Testis (tissue), 2 donors: Measurements from ENCODE around the gene ERBIN.

Experiments
- CTCF ChIP-seq, 3 experiments: fragments of 450-650 bp in 2 of 3; fragments of 200-600 bp in 1 of 3; sonication (generic) in 1 of 3; IDR thresholded peaks; one replicate each; pipeline ENCODE4 v1.5.1; 2016 to 2019; ENCODE audit warnings: antibody characterized with exemption in 3 of 3, mild to moderate bottlenecking in 2 of 3, moderate library complexity in 1 of 3
- POLR2A ChIP-seq: fragments of 450-650 bp; IDR thresholded peaks from one replicate; pipeline ENCODE4 v1.6.1; 2017; ENCODE audit warnings: antibody characterized with exemption, mild to moderate bottlenecking, moderate library complexity

DNA sequence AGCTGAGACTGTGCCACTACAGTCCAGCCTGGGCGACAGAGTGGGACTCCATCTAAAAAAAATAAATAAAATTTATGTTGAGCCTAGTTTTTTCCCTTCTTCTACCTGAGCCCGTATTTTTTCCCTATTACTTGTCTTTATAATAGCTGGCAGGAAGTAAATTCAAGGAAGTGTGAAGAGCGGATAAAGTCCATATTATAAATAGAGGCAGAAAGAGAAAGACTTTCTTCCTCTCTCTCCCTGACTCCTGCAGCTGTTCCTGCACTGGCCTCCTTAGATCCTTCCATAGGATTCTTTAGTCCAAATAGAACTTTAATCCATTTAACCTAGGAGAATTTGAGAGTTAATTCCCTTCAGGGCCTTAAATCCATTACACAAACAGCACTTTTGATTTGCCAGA, 10.3 kb upstream of the ERBIN start:
- no peak for TF ChIP-seq POLR2A
- TF ChIP-seq CTCF (IDR thresholded peaks at IDR 0.05): no peak
